ENCODE results near the gene RBBP8NL.

- no peak for TF ChIP-seq POLR2AphosphoS5 (IDR thresholded peaks at IDR 0.05)
- no peak for TF ChIP-seq POLR2A (IDR thresholded peaks at IDR 0.05; ENCODE audit: low read depth)
- no peak for TF ChIP-seq CTCF (IDR thresholded peaks at IDR 0.05)
Observed at GRCh38 chr20:62400021-62400420, 27.3 kb downstream of the RBBP8NL start.

Data from esophagus muscularis mucosa (tissue), 3 donors.